Measurements from ENCODE around the gene EIF4A2. TPM values are rescaled to one million over a fixed set of nuclear protein-coding genes. Genes with fewer than 3 reads are reported as not detected.

EIF4A2 gene
- total RNA-seq, 2 experiments from 2014 or later = 291 to 390 TPM

DNA sequence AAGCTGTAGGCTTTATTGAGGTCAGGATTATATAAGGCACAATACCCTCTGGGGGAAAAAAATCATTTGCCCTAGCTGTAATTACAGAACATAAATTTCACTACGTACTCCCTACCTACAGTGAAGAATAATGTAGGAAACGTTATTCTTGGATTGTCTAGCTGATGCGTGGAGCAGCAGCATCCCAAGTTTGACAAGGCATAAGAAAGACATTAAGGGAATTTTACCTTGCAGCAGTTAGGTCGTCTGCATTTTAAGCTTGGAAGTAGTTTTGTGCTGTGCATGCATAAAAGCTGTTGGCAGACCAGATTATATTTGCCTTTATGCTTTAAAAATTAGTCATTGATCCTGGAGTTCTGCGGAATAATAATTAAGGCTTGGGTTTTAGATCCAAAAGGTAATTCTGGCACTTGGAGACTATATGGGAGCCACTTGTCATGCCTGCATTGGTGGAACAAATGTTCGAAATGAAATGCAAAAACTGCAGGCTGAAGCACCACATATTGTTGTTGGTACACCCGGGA, 2.2 kb downstream of the EIF4A2 start:
- intact Hi-C loops (cut with DNase I, micrococcal nuclease) = loop anchor here in 1 of 2 experiments (2.0 to 5.0 kb wide), 2 partner anchors 37 to 853 kb away; no protein-coding TSS in a partner anchor
- ATAC-seq (no peak), DNase-seq (no peak)
- Mint-ChIP-seq H3K27me3 (no peaks in the 10 kb centered on the region), H3K4me1 (peaks cover 43% of the 10 kb centered on the region), H3K36me3 (ENCODE audit: low read depth) (peaks cover 67% of the 10 kb centered on the region), H3K9me3 (ENCODE audit: low read depth) (no peaks in the 10 kb centered on the region), H3K4me3 (peak overlapping the region; percentile 100), H3K27ac (peak overlapping the region; percentile 100)
- POLR2A ChIA-PET = interaction anchor here (0.7 to 3.7 kb wide), 5 partner anchors 13 to 215 kb away, joined by 3 to 36 read pairs (median 7); partner anchors contain the start of gene DNAJB11
- CTCF ChIA-PET = interaction anchor here (0.6 to 1.7 kb wide), 4 partner anchors 19 to 461 kb away, joined by 3 to 6 read pairs (median 4); no protein-coding TSS in a partner anchor

DNA sequence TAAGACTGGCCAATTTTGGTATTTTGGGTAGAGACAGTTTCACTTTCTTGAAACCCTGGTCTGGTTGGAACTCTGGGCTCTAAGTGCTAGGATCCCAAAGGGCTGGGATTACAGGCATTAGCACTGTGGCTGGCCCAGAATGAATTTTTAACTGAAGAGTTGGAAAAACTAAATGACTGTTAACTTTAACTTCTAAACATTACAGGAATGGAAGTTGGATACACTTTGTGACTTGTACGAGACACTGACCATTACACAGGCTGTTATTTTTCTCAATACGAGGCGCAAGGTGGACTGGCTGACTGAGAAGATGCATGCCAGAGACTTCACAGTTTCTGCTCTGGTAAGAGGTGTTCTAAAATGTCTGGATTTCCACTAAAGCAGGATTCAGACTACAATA, 3.5 kb downstream of the EIF4A2 start:
- POLR2A ChIA-PET = no interaction called here
- ATAC-seq (no peak), DNase-seq (no peak)
- intact Hi-C loops (cut with DNase I, micrococcal nuclease) = loop anchor here in 1 of 2 experiments (2.0 to 5.0 kb wide), 2 partner anchors 35 to 854 kb away; no protein-coding TSS in a partner anchor
- Mint-ChIP-seq H3K27me3 (no peaks in the 10 kb centered on the region), H3K4me1 (peaks cover 49% of the 10 kb centered on the region), H3K36me3 (ENCODE audit: low read depth) (peaks cover 78% of the 10 kb centered on the region), H3K27ac (peak overlapping the region; percentile 100), H3K4me3 (peak overlapping the region; percentile 100), H3K9me3 (ENCODE audit: low read depth) (no peaks in the 10 kb centered on the region)
- CTCF ChIA-PET = no interaction called here

DNA sequence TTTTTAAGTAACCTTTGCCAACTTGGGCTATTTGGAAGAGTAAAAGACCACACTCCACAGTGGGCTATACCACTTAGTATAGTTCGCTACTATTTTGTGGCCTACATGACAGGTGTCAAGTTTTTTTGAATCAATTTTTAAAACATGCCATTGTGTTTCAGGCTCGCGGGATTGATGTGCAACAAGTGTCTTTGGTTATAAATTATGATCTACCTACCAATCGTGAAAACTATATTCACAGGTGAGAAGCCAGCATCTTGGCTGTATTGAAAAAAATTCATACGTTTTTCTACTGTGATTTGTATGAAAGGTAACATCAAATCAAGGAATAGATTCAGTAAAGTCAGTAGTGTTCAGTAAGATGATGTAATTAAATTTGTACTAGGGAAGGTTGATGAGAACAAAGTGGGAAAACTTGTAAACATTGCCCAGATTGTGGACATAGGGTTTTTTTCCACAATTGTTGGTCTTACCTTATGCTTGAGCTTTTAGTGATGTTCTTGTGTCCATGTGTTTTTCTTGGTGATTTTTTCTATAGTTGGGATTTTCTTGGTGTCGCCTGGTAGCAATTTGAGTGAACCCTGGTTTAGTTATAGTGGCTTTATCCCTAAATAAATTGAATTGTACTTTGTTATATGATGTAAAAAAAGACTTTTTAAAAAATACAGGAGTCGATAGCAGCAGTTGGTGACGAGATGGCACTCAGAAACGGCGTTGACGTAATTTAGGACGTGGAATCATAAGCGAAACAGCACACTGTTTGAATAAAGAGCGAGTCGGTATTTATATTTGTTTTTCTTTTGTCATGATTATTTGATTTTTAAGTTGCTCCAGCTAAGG, 4.5 kb downstream of the EIF4A2 start:
- Mint-ChIP-seq H3K4me1 (peaks cover 45% of the 10 kb centered on the region), H3K4me3 (peak overlapping the region; percentile 100), H3K27me3 (no peaks in the 10 kb centered on the region), H3K9me3 (ENCODE audit: low read depth) (no peaks in the 10 kb centered on the region), H3K36me3 (ENCODE audit: low read depth) (peaks cover 84% of the 10 kb centered on the region), H3K27ac (peak overlapping the region; percentile 100)
- CTCF ChIA-PET = no interaction called here
- DNase-seq = no peak
- intact Hi-C loops (cut with DNase I, micrococcal nuclease) = loop anchor here in 1 of 2 experiments (2.0 to 5.0 kb wide), 2 partner anchors 34 to 855 kb away; no protein-coding TSS in a partner anchor
- POLR2A ChIA-PET = interaction anchor here (1.5 kb wide), 1 partner anchor 15 kb away, joined by 3 read pairs; no protein-coding TSS in a partner anchor
- ATAC-seq = no peak

DNA sequence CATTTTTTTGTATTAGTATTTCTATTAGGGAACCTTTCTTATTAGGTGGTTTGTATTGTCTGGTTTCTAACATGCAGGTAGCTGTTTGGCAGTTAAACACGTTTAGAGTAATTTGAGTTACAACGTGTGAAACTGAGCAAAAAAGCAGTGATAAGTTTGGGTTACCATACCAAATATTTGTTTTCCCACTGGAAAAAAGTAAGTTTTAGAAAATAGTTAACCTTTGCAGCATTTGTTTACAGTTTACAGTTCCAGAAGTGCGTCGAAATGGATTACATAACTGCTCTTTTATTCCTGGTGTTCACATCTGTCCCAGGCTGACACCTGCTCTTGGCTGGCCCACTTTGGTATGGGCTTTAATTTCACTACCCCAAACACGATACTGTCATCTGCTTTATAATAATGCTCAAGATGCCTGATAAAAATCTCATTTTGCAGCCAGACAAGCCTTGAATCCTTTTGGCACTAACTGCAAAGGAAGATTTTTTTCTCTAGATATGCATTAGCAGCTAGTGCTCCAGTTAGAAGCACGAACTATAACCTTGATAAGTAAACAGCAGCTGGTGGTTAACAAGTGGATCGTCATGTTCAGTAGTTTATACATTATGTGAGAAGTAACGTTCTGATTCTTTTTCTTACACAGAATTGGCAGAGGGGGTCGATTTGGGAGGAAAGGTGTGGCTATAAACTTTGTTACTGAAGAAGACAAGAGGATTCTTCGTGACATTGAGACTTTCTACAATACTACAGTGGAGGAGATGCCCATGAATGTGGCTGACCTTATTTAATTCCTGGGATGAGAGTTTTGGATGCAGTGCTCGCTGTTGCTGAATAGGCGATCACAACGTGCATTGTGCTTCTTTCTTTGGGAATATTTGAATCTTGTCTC, 5.3 kb downstream of the EIF4A2 start:
- Mint-ChIP-seq H3K36me3 (ENCODE audit: low read depth) (peaks cover 87% of the 10 kb centered on the region), H3K27me3 (no peaks in the 10 kb centered on the region), H3K4me1 (peaks cover 45% of the 10 kb centered on the region), H3K4me3 (peak overlapping the region; percentile 100), H3K9me3 (ENCODE audit: low read depth) (no peaks in the 10 kb centered on the region), H3K27ac (peak overlapping the region; percentile 100)
- ChIA-PET POLR2A (interaction anchor here (0.6 to 2.2 kb wide), 3 partner anchors 15 to 133 kb away, joined by 3 to 12 read pairs (median 3); partner anchors contain the start of gene RFC4), CTCF (no interaction called here)
- intact Hi-C loops (cut with DNase I, micrococcal nuclease) = loop anchor here in 1 of 2 experiments (5.0 kb wide), 1 partner anchor 34 kb away; no protein-coding TSS in a partner anchor
- DNase-seq (no peak), ATAC-seq (no peak)

DNA sequence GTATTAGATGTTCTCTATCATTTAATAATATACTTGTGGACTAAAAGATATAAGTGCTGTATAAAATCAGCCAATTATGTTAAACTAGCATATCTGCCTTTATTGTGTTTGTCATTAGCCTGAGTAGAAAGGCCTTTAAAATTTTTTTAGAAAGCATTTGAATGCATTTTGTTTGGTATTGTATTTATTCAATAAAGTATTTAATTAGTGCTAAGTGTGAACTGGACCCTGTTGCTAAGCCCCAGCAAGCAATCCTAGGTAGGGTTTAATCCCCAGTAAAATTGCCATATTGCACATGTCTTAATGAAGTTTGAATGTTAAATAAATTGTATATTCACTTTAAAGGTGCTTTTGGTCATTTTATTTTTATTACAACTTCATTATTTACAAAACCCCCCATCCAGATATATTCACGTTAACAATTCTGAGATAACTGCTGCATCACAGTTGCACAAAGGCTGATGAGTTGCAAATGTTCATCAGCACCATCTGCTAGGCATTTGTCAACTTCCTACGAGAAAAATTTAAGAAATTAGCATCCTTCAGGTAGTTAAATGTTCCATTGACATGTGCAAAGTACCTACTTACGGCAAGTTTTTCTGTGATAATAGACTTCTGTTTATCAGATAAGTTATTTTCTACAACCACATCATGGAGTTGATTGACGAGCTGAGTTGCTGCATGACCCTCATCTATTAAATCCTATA, 6.3 kb downstream of the EIF4A2 start:
- DNase-seq = no peak
- Mint-ChIP-seq H3K27ac (peak overlapping the region; percentile 72), H3K4me1 (peaks cover 45% of the 10 kb centered on the region), H3K9me3 (ENCODE audit: low read depth) (no peaks in the 10 kb centered on the region), H3K27me3 (no peaks in the 10 kb centered on the region), H3K36me3 (ENCODE audit: low read depth) (peaks cover 86% of the 10 kb centered on the region), H3K4me3 (peak overlapping the region; percentile 18)
- no peak for ATAC-seq
- intact Hi-C loops (cut with DNase I, micrococcal nuclease) = loop anchor here in 1 of 2 experiments (2.0 to 5.0 kb wide), 2 partner anchors 17 to 33 kb away; partner anchors contain the start of gene RFC4
- CTCF ChIA-PET = interaction anchor here (0.6 to 1.4 kb wide), 3 partner anchors 9 to 92 kb away, joined by 3 to 4 read pairs (median 3); no protein-coding TSS in a partner anchor
- POLR2A ChIA-PET = interaction anchor here (0.6 to 2.2 kb wide), 6 partner anchors 9 to 255 kb away, joined by 3 to 12 read pairs (median 3); partner anchors contain the start of gene RFC4

DNA sequence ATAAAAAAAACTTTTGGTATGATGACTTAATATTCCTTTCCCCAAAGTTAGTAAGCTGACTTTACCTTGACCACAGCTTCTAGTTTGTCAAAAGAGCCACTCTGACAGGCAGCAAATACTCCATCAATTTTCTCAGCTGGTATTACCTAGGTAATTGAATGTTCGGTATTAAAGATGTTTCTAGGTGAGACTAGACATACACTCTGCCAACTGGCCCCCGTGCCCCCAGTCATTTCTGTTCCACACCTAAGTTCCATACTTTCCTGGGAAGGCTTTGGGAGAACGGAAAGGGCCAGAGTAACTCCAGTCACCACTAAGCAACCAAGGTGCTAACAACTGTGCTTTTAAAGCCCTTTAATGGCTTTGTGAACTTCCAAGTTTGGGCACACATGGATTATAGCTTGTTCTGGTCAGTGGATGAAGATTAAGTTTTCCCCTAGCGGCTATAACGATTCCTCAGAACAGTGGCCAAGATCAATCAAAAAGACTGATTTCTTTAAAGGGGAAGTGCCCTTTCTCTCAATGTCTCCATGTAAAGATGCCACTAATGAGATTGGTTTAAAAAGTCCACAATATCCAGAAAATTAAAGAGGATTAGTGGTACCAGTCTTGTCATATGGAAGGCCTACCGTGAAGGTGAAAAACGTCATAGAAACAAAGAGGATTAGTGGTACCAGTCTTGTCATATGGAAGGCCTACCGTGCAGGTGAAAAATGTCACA, 7.0 kb downstream of the EIF4A2 start:
- ChIA-PET CTCF (interaction anchor here (0.6 to 1.4 kb wide), 3 partner anchors 8 to 92 kb away, joined by 3 to 4 read pairs (median 3); no protein-coding TSS in a partner anchor), POLR2A (interaction anchor here (0.6 to 2.2 kb wide), 5 partner anchors 8 to 256 kb away, joined by 3 to 12 read pairs (median 3); partner anchors contain the start of gene RFC4)
- Mint-ChIP-seq H3K36me3 (ENCODE audit: low read depth) (peaks cover 80% of the 10 kb centered on the region), H3K4me3 (peak overlapping the region; percentile 19), H3K4me1 (peaks cover 42% of the 10 kb centered on the region), H3K27me3 (no peaks in the 10 kb centered on the region), H3K27ac (peak overlapping the region; percentile 77), H3K9me3 (ENCODE audit: low read depth) (no peaks in the 10 kb centered on the region)
- intact Hi-C loops (cut with DNase I, micrococcal nuclease) = loop anchor here in 1 of 2 experiments (2.0 kb wide), 1 partner anchor 16 kb away; the partner anchor contains the start of gene RFC4
- DNase-seq (no peak), ATAC-seq (peak; percentile 21)

DNA sequence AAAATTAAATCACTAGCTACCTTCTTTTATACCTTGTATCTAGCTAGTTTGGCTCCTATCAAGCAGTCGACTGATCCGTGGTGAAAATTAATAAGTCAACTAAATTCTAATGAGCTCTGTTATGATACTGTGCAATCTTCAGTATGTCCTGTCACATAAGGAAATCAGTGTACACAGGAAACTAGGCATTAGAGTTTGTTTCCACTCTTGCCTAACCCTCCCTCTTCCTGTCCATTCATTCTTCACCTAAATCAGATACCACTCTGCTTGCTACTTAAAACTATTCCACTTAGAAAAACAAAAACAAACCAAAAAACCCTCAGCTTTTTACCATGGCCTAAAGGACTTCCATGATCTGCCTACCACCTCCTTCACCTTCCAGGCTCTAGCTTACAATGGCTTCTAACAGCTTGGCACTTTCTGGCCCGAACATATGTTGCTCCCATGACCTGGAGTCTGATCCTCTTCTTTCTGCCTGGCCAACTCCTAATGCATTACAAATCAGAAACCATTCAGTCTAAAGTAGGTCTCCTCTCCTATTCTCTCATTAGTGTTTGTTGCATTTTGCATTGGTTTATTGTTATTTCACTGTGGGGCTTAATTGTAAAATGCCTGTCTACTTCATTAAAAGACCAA, 15.0 kb downstream of the EIF4A2 start:
- ChIA-PET CTCF (interaction anchor here (0.6 to 1.7 kb wide), 5 partner anchors 8 to 181 kb away, joined by 3 to 8 read pairs (median 4); no protein-coding TSS in a partner anchor), POLR2A (interaction anchor here (0.6 to 0.9 kb wide), 2 partner anchors 8 to 182 kb away, joined by 3 to 4 read pairs; no protein-coding TSS in a partner anchor)
- Mint-ChIP-seq H3K27ac (no peak overlapping the region), H3K36me3 (ENCODE audit: low read depth) (peaks cover 65% of the 10 kb centered on the region), H3K27me3 (no peaks in the 10 kb centered on the region), H3K4me3 (no peak overlapping the region), H3K9me3 (ENCODE audit: low read depth) (no peaks in the 10 kb centered on the region), H3K4me1 (peaks cover 24% of the 10 kb centered on the region)
- ATAC-seq = no peak
- intact Hi-C loops (cut with DNase I, micrococcal nuclease) = no loop called here
- no peak for DNase-seq

DNA sequence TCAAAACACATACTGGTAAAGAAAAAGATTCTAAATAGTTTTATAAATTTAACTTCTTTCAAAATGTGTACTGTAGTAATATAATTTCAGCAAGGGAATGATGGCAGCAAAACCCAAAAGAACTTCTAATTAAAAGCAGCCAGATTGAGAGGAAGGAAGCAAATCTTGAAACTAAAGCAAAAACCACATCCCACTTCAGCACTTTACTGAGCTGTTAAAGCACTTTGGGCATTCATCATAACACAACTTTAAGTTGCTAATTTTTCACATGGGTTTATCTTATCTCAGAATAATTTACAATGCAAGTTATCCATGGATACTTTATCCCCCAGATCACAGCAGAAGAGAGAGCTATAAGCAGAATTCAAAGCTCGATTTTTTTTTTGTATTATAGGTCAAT, 16.9 kb downstream of the EIF4A2 start:
- ATAC-seq (no peak), DNase-seq (no peak)
- ChIA-PET POLR2A (interaction anchor here (1.1 kb wide), 1 partner anchor 17 kb away, joined by 6 read pairs; the partner anchor contains the start of gene EIF4A2), CTCF (interaction anchor here (0.8 kb wide), 1 partner anchor 8 kb away, joined by 4 read pairs; no protein-coding TSS in a partner anchor)
- Mint-ChIP-seq H3K36me3 (ENCODE audit: low read depth) (peaks cover 69% of the 10 kb centered on the region), H3K4me1 (peaks cover 33% of the 10 kb centered on the region), H3K9me3 (ENCODE audit: low read depth) (no peaks in the 10 kb centered on the region), H3K27ac (no peak overlapping the region), H3K4me3 (no peak overlapping the region), H3K27me3 (no peaks in the 10 kb centered on the region)
- intact Hi-C loops (cut with DNase I, micrococcal nuclease) = no loop called here

DNA sequence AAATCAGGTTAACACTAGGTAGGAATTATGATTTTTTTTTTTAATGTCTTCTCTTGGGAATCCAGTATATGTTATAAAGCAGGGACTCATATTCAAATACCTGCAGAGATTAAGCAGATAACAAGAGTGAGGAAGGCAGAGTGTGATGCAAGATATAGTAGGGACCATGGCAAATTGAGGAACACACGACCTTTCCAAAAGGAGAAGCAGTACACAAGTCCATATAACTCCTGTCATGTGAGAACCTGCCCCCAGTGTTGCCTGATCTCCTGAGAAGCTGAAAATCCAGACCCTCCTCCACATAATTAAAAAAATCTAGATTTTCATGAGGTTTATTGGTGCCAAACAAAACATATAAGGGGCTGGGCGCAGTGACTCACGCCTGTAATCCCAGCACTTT, 19.3 kb downstream of the EIF4A2 start:
- ChIA-PET POLR2A (interaction anchor here (0.6 to 0.7 kb wide), 2 partner anchors 13 to 39 kb away, joined by 3 to 4 read pairs; no protein-coding TSS in a partner anchor), CTCF (interaction anchor here (0.6 to 1.6 kb wide), 4 partner anchors 20 to 860 kb away, joined by 3 to 5 read pairs (median 4); partner anchors contain the start of gene EIF4A2)
- intact Hi-C loops (cut with DNase I, micrococcal nuclease) = no loop called here
- Mint-ChIP-seq H3K9me3 (ENCODE audit: low read depth) (no peaks in the 10 kb centered on the region), H3K4me1 (peaks cover 44% of the 10 kb centered on the region), H3K36me3 (ENCODE audit: low read depth) (peaks cover 56% of the 10 kb centered on the region), H3K4me3 (no peak overlapping the region), H3K27ac (no peak overlapping the region), H3K27me3 (no peaks in the 10 kb centered on the region)
- ATAC-seq = no peak
- DNase-seq = no peak

Measured in activated CD4-positive, alpha-beta T cell treated with anti-CD3 and anti-CD28 coated beads for 36 hours (primary cell).